DOHH2 (cell line): Measurements from ENCODE around the gene ZC3H7A.
"Not testable (repeated sequence)": the region's sequence is repeated elsewhere in the genome, so short reads cannot be mapped to it uniquely, and the experiment has no call there.

ENCODE experiments used
- H3F3A ChIP-seq: fragments of 200-600 bp; sonication (generic), shearing (Covaris generic); 2 replicates; pipeline ENCODE4 v1.6.0; 2016; ENCODE audit warnings: antibody characterized with exemption, mild to moderate bottlenecking; ENCODE audit not compliant: control insufficient read depth, insufficient read depth
- H3K27ac ChIP-seq: fragments of 200-600 bp; sonication (generic); 2 replicates; pipeline ENCODE4 v1.5.1; 2014; ENCODE audit warnings: low read depth, mild to moderate bottlenecking, low read length, moderate library complexity
- H3K27me3 ChIP-seq: fragments of 200-600 bp; sonication (generic); 2 replicates; pipeline ENCODE4 v1.6.1; 2014; ENCODE audit warnings: mild to moderate bottlenecking, low read length, mixed read lengths; ENCODE audit not compliant: control insufficient read depth
- H3K36me3 ChIP-seq: fragments of 200-600 bp; sonication (generic); 2 replicates; pipeline ENCODE4 v1.6.1; 2014; ENCODE audit warnings: mild to moderate bottlenecking, low read length, moderate library complexity, mixed read lengths; ENCODE audit not compliant: control insufficient read depth
- H3K4me1 ChIP-seq: fragments of 200-600 bp; sonication (generic); 2 replicates; pipeline ENCODE4 v1.6.1; 2014; ENCODE audit warnings: mild to moderate bottlenecking, low read length, mixed read lengths; ENCODE audit not compliant: control insufficient read depth
- H3K4me2 ChIP-seq: fragments of 200-600 bp; sonication (generic); 2 replicates; pipeline ENCODE4 v1.6.0; 2014; ENCODE audit warnings: mild to moderate bottlenecking, low read length, moderate library complexity
- H3K4me3 ChIP-seq: fragments of 200-600 bp; sonication (generic); 2 replicates; pipeline ENCODE4 v1.5.1; 2014; ENCODE audit warnings: mild to moderate bottlenecking, low read length, mixed read lengths
- H3K79me2 ChIP-seq: fragments of 200-600 bp; sonication (generic); 2 replicates; pipeline ENCODE4 v1.6.1; 2014; ENCODE audit warnings: mild to moderate bottlenecking, low read length, mixed read lengths; ENCODE audit not compliant: control insufficient read depth
- H3K9me2 ChIP-seq: fragments of 200-600 bp; sonication (generic); replicated peaks from 2 replicates; pipeline ENCODE4 v1.6.1; 2014; ENCODE audit warnings: mild to moderate bottlenecking, low read length, mixed read lengths; ENCODE audit not compliant: control insufficient read depth
- H3K9me3 ChIP-seq: fragments of 200-600 bp; sonication (generic); 2 replicates; pipeline ENCODE4 v1.6.1; 2014; ENCODE audit warnings: antibody characterized with exemption, low read length, mixed read lengths; ENCODE audit not compliant: control insufficient read depth, insufficient read depth
- H4K20me1 ChIP-seq: fragments of 200-600 bp; sonication (generic); 2 replicates; pipeline ENCODE4 v1.6.0; 2014; ENCODE audit warnings: low read depth, mild to moderate bottlenecking, antibody characterized with exemption, low read length, moderate library complexity; ENCODE audit not compliant: control insufficient read depth, insufficient read depth
- EZH2phosphoT487 ChIP-seq: fragments of 200-600 bp; sonication (generic); IDR thresholded peaks from 2 replicates; pipeline ENCODE4 v1.6.1; 2017; ENCODE audit warnings: borderline replicate concordance, mild to moderate bottlenecking, antibody characterized with exemption, low read length, moderate library complexity, mixed read lengths
- TF ChIP-seq, protein P1 (sequence below): fragments of 200-600 bp; sonication (generic); IDR thresholded peaks from one replicate; pipeline ENCODE4 v1.5.1; 2014; ENCODE audit warnings: antibody characterized with exemption, mild to moderate bottlenecking, low read depth, low read length; ENCODE audit not compliant: poor library complexity, severe bottlenecking

ZC3H7A gene

DNA sequence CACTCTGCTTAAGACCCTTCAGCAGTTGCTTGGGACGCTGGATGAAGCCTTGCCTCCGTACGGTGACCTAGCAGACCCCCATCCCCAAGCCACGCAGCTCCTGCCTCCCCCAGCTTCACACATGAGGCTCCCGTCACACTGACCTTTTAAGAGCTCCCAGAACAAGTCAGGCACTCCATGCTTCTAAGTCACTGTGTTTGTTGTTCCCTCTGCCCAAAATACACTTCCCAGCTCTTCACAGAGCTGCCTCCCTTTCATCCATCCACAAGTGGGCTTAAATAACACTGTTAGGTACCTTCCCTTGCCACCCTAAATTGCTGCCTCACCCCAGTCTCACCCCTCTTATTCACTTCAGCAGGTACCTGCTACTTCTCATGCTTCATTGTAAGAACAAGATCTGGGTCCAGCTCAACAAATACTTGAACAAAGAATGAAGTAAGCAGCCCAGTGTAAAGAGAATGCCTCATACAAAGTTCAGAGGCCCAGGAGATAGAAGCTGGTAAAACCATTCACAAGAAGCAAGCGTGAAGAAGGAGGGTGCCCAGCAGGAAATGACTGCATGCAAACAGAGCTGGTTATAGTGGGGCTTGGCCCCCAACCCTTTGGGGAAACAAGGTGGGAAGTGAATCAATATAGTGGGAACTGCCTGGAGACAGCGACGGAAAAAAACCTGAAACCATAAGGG lies 5.8 kb downstream of the ZC3H7A start:
- no peaks in the 10 kb centered on the region for H3K9me3 ChIP-seq
- H3K27ac ChIP-seq = no peak overlapping the region
- TF ChIP-seq EZH2phosphoT487 = no peak
- TF ChIP-seq, protein P1, sequence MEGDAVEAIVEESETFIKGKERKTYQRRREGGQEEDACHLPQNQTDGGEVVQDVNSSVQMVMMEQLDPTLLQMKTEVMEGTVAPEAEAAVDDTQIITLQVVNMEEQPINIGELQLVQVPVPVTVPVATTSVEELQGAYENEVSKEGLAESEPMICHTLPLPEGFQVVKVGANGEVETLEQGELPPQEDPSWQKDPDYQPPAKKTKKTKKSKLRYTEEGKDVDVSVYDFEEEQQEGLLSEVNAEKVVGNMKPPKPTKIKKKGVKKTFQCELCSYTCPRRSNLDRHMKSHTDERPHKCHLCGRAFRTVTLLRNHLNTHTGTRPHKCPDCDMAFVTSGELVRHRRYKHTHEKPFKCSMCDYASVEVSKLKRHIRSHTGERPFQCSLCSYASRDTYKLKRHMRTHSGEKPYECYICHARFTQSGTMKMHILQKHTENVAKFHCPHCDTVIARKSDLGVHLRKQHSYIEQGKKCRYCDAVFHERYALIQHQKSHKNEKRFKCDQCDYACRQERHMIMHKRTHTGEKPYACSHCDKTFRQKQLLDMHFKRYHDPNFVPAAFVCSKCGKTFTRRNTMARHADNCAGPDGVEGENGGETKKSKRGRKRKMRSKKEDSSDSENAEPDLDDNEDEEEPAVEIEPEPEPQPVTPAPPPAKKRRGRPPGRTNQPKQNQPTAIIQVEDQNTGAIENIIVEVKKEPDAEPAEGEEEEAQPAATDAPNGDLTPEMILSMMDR = no peak
- no peak overlapping the region for H3K4me3 ChIP-seq
- peaks cover 52% of the 10 kb centered on the region for H3K4me1 ChIP-seq
- no peak overlapping the region for H3K4me2 ChIP-seq
- no peaks in the 10 kb centered on the region for H3K27me3 ChIP-seq
- no peaks in the 10 kb centered on the region for H3K9me2 ChIP-seq
- H4K20me1 ChIP-seq = peaks cover 7% of the 10 kb centered on the region
- peaks cover 45% of the 10 kb centered on the region for H3K36me3 ChIP-seq
- H3F3A ChIP-seq = peaks cover 24% of the 10 kb centered on the region
- H3K79me2 ChIP-seq = peaks cover 98% of the 10 kb centered on the region

DNA sequence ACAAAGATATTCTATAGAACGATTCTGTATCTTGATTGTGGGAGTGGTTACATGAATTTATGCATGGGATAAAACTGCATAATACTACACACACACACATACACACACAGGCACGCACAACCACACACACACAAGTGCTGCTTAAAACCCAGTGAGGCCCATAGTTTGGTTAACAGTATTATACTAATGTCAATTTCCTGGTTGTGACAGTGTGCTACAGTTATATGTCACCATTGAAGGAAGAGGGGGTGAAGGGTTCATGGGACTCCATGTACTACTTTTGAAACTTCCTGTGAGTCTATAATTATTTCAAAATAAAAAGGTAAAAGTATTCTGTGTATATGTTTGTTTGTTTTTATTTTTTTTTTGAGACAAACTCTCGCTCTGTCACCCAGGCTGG lies 8.1 kb downstream of the ZC3H7A start:
- peaks cover 22% of the 10 kb centered on the region for H3K36me3 ChIP-seq
- no peak for TF ChIP-seq EZH2phosphoT487
- TF ChIP-seq, protein P1 = no peak
- H3K4me1 ChIP-seq = peaks cover 46% of the 10 kb centered on the region

DNA sequence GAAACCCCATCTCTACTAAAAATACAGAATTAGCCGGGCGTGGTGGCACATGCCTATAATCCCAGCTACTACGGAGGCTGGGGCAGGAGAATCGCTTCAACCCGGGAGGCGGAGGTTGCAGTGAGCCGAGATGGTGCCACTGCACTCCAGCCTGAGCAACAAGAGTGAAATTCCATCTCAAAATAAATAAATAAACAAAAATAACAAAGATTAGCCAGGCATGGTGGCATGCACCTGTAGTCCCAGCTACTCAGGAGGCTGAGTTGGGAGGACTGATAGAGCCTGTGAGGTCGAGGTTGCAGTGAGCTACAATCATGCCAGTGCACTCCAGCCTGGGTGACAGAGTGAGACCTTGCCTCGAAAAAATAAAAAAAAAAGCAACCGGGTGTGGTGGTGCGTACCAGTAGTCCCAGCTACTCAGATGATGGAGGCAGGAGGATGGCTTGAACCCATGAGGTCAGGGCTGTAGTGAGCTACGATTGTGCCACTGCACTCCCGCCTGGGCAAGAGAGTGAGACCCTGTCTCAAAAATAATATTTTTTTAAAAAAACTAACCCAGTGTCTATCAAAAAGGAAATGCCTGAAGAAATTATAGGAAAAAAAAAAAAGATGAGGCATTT lies 12.0 kb downstream of the ZC3H7A start:
- H3K9me3 ChIP-seq, H3K9me2 ChIP-seq, H4K20me1 ChIP-seq, H3K4me2 ChIP-seq, H3K4me3 ChIP-seq, H3K27ac ChIP-seq, H3K27me3 ChIP-seq: not testable (repeated sequence)
- Histone ChIP-seq H3K4me1 (peaks cover 68% of the 10 kb centered on the region), H3K36me3 (peaks cover 14% of the 10 kb centered on the region), H3K79me2 (peaks cover 91% of the 10 kb centered on the region), H3F3A (peaks cover 36% of the 10 kb centered on the region)

More for the DNA sequence above, 8.1 kb downstream of the ZC3H7A start:
- no peaks in the 10 kb centered on the region for H3K27me3 ChIP-seq
- H3K79me2 ChIP-seq = peaks cover 95% of the 10 kb centered on the region
- peaks cover 17% of the 10 kb centered on the region for H3F3A ChIP-seq
- H3K4me2 ChIP-seq = no peak overlapping the region
- H4K20me1 ChIP-seq = peaks cover 5% of the 10 kb centered on the region; the same call in 1 of the 2 replicates
- H3K9me2 ChIP-seq = no peaks in the 10 kb centered on the region
- no peak overlapping the region for H3K4me3 ChIP-seq
- H3K9me3 ChIP-seq = no peaks in the 10 kb centered on the region
- H3K27ac ChIP-seq = no peak overlapping the region

DNA sequence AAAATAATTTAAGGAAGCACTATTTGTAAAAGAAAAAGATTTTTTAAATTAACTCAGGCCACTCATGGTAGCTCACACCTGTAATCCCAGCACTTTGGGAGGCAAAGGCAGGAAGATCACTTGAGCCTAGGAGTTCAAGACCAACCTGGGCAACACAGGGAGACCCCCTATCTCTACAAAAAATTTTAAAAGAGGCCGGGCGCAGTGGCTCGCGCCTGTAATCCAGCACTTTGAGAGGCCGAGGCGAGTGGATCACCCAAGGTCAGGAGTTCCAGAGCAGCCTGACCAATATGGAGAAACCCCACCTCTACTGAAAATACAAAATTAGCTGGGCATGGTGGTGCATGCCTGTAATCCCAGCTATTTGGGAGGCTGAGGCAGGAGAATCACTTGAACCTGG lies 12.7 kb downstream of the ZC3H7A start:
- peaks cover 90% of the 10 kb centered on the region for H3K79me2 ChIP-seq
- peak overlapping the region; percentile 91 for H3K27ac ChIP-seq
- H3K27me3 ChIP-seq, H3K9me2 ChIP-seq, H3K4me3 ChIP-seq, H3K9me3 ChIP-seq, H4K20me1 ChIP-seq: not testable (repeated sequence)
- H3K4me2 ChIP-seq = 0 out of 2 replicates have a peak overlapping the region, but pooled peaks have one; percentile 19
- H3F3A ChIP-seq = peaks cover 36% of the 10 kb centered on the region
- peaks cover 20% of the 10 kb centered on the region for H3K36me3 ChIP-seq
- H3K4me1 ChIP-seq = peaks cover 68% of the 10 kb centered on the region
